WTC11 (cell line): ENCODE results near the gene BTBD9.

Experiments
- ARID4B ChIP-seq: sonication (generic); formaldehyde crosslinking; IDR thresholded peaks from 2 replicates; pipeline ENCODE4 v1.8.0; 2023; ENCODE audit warnings: missing genetic modification reagents, mild to moderate bottlenecking, borderline replicate concordance
- CREB1 ChIP-seq: sonication (generic); formaldehyde crosslinking; IDR thresholded peaks from 2 replicates; pipeline ENCODE4 v1.8.0; 2023; ENCODE audit warnings: mild to moderate bottlenecking, missing genetic modification reagents
- E2F1 ChIP-seq: sonication (generic); formaldehyde crosslinking; IDR thresholded peaks from 2 replicates; pipeline ENCODE4 v1.8.0; 2022; ENCODE audit warnings: mild to moderate bottlenecking, missing genetic modification reagents
- IRF2 ChIP-seq: sonication (generic); formaldehyde crosslinking; IDR thresholded peaks from 2 replicates; pipeline ENCODE4 v1.8.0; 2022; ENCODE audit warnings: low read depth, missing genetic modification reagents, borderline replicate concordance
- ZNF121 ChIP-seq: sonication (generic); formaldehyde crosslinking; IDR thresholded peaks from 2 replicates; pipeline ENCODE4 v1.8.0; 2023; ENCODE audit warnings: missing genetic modification reagents
- ZNF138 ChIP-seq: sonication (generic); formaldehyde crosslinking; conservative IDR thresholded peaks from 2 replicates; pipeline ENCODE4 v1.8.1; 2022; ENCODE audit warnings: mild to moderate bottlenecking, moderate library complexity, missing genetic modification reagents
- ZNF281 ChIP-seq: sonication (generic); formaldehyde crosslinking; IDR thresholded peaks from 2 replicates; pipeline ENCODE4 v1.8.0; 2023; ENCODE audit warnings: mild to moderate bottlenecking, missing genetic modification reagents

GRCh38 chr6:38646166-38646878 is 6.6 kb upstream of the BTBD9 start:
- TF ChIP-seq IRF2 (CRISPR knock-in tag) = no peak
- no peak for TF ChIP-seq CREB1 (CRISPR knock-in tag)
- TF ChIP-seq ZNF281 (CRISPR knock-in tag) = no peak
- no peak for TF ChIP-seq ZNF121
- no peak for TF ChIP-seq ZNF138 (CRISPR knock-in tag)
- TF ChIP-seq ARID4B (CRISPR knock-in tag) = no peak
- TF ChIP-seq E2F1 (CRISPR knock-in tag) = no peak
